ENCODE measurements around the gene SLC39A11.

- no peak for TF ChIP-seq ELF1 (IDR thresholded peaks at IDR 0.05)
- TF ChIP-seq EZH2phosphoT487 (IDR thresholded peaks at IDR 0.05; ENCODE audit: borderline replicate concordance, low read depth): no peak
Measured at GRCh38 chr17:72763981-72764380, 328.5 kb downstream of the SLC39A11 start.
